SK-N-SH treated with all-trans-retinoic acid at 6 μM for 48 hours (cell line): ENCODE measurements around the gene FBXO45.
"Not testable (repeated sequence)": the region's sequence is repeated elsewhere in the genome, so short reads cannot be mapped to it uniquely, and the experiment has no call there.

Experiments
- ATAC-seq: fragments of 200-7000 bp; cut with Tn5 transposase; 3 replicates; pipeline ENCODE4 v1.9.1; 2020; ENCODE audit warnings: mild to moderate bottlenecking, moderate library complexity
- BACH2 ChIP-seq: fragments of 250-450 bp; sonication (Bioruptor Pico); IDR thresholded peaks from 2 replicates; pipeline ENCODE4 v1.9.0; 2021; ENCODE audit warnings: mild to moderate bottlenecking, borderline replicate concordance
- CREB5 ChIP-seq: fragments of 250-450 bp; sonication (Bioruptor Pico); IDR thresholded peaks from 2 replicates; pipeline ENCODE4 v1.5.1; 2020; ENCODE audit warnings: low read depth, mild to moderate bottlenecking, moderate library complexity
- CSDC2 ChIP-seq: fragments of 250-450 bp; sonication (Bioruptor Pico); IDR thresholded peaks from 2 replicates; pipeline ENCODE4 v1.5.0; 2020; ENCODE audit warnings: mild to moderate bottlenecking, moderate library complexity
- ESRRG ChIP-seq: fragments of 250-450 bp; sonication (Bioruptor Pico); IDR thresholded peaks from 2 replicates; pipeline ENCODE4 v1.6.1; 2021; ENCODE audit warnings: mild to moderate bottlenecking
- GLIS3 ChIP-seq: fragments of 250-450 bp; sonication (Bioruptor Pico); IDR thresholded peaks from 2 replicates; pipeline ENCODE4 v1.5.0; 2020; ENCODE audit warnings: mild to moderate bottlenecking, moderate library complexity
- ISL1 ChIP-seq: fragments of 250-450 bp; sonication (Bioruptor Pico); IDR thresholded peaks from 2 replicates; pipeline ENCODE4 v2.1.2; 2022; ENCODE audit warnings: mild to moderate bottlenecking, moderate library complexity
- OSR1 ChIP-seq: fragments of 250-450 bp; sonication (Bioruptor Pico); IDR thresholded peaks from 2 replicates; pipeline ENCODE4 v1.8.0; 2022; ENCODE audit warnings: moderate library complexity, mild to moderate bottlenecking, inconsistent platforms
- PATZ1 ChIP-seq: fragments of 250-450 bp; sonication (Bioruptor Pico); IDR thresholded peaks from 2 replicates; pipeline ENCODE4 v1.8.0; 2020; ENCODE audit warnings: mild to moderate bottlenecking, moderate library complexity, borderline replicate concordance
- POU6F1 ChIP-seq: fragments of 250-450 bp; sonication (Bioruptor Pico); IDR thresholded peaks from 2 replicates; pipeline ENCODE4 v1.8.0; 2021; ENCODE audit warnings: low read depth, mild to moderate bottlenecking, moderate library complexity, borderline replicate concordance
- PPARA ChIP-seq: fragments of 250-450 bp; sonication (Bioruptor Pico); IDR thresholded peaks from 2 replicates; pipeline ENCODE4 v1.5.0; 2020; ENCODE audit warnings: mild to moderate bottlenecking, borderline replicate concordance
- RARB ChIP-seq: fragments of 250-450 bp; sonication (Bioruptor Pico); IDR thresholded peaks from 2 replicates; pipeline ENCODE4 v1.8.0; 2021; ENCODE audit warnings: mild to moderate bottlenecking, moderate library complexity
- SNAI2 ChIP-seq: fragments of 250-450 bp; sonication (Bioruptor Pico); IDR thresholded peaks from 2 replicates; pipeline ENCODE4 v1.5.0; 2020; ENCODE audit warnings: mild to moderate bottlenecking, moderate library complexity
- TCF4 ChIP-seq: fragments of 250-450 bp; sonication (Bioruptor Pico); IDR thresholded peaks from 2 replicates; pipeline ENCODE4 v1.8.0; 2021; ENCODE audit warnings: mild to moderate bottlenecking, moderate library complexity, borderline replicate concordance
- TOX ChIP-seq: fragments of 250-450 bp; sonication (Bioruptor Pico); IDR thresholded peaks from 2 replicates; pipeline ENCODE4 v1.8.0; 2021; ENCODE audit warnings: mild to moderate bottlenecking, moderate library complexity, borderline replicate concordance
- TSHZ2 ChIP-seq: fragments of 250-450 bp; sonication (Bioruptor Pico); IDR thresholded peaks from 2 replicates; pipeline ENCODE4 v1.5.0; 2020; ENCODE audit warnings: mild to moderate bottlenecking, moderate library complexity
- ZC3H10 ChIP-seq: fragments of 250-450 bp; sonication (Bioruptor Pico); IDR thresholded peaks from 2 replicates; pipeline ENCODE4 v1.5.1; 2021; ENCODE audit warnings: mild to moderate bottlenecking, moderate library complexity
- ZFP3 ChIP-seq: fragments of 250-450 bp; sonication (Bioruptor Pico); IDR thresholded peaks from 2 replicates; pipeline ENCODE4 v1.5.0; 2020; ENCODE audit warnings: mild to moderate bottlenecking, moderate library complexity
- ZFP30 ChIP-seq: fragments of 450-650 bp; formaldehyde crosslinking; IDR thresholded peaks from 2 replicates; pipeline ENCODE4 v1.5.0; 2022; ENCODE audit warnings: mild to moderate bottlenecking, moderate library complexity
- ZNF70 ChIP-seq: fragments of 450-650 bp; formaldehyde crosslinking; IDR thresholded peaks from 2 replicates; pipeline ENCODE4 v1.5.0; 2020; ENCODE audit warnings: mild to moderate bottlenecking, moderate library complexity
- ZNF8 ChIP-seq: fragments of 450-650 bp; formaldehyde crosslinking; IDR thresholded peaks from 2 replicates; pipeline ENCODE4 v1.5.0; 2020; ENCODE audit warnings: mild to moderate bottlenecking, moderate library complexity
- TF ChIP-seq, protein P1 (sequence below): fragments of 250-450 bp; sonication (Bioruptor Pico); IDR thresholded peaks from 2 replicates; pipeline ENCODE4 v1.5.1; 2021; ENCODE audit warnings: mild to moderate bottlenecking, moderate library complexity

The FBXO45 gene

GRCh38 chr3:196619627-196620026 is 51.2 kb downstream of the FBXO45 start:
- ATAC-seq, result not testable (repeated sequence)

GRCh38 chr3:196620161-196620604 is 51.7 kb downstream of the FBXO45 start:
- ATAC-seq, result no peak
- TF ChIP-seq ZC3H10 (CRISPR knock-in tag), result no peak
- TF ChIP-seq ZFP30 (CRISPR knock-in tag), result no peak
- no peak for TF ChIP-seq ISL1 (CRISPR knock-in tag)
- no peak for TF ChIP-seq SNAI2 (CRISPR knock-in tag)
- TF ChIP-seq, protein P1, sequence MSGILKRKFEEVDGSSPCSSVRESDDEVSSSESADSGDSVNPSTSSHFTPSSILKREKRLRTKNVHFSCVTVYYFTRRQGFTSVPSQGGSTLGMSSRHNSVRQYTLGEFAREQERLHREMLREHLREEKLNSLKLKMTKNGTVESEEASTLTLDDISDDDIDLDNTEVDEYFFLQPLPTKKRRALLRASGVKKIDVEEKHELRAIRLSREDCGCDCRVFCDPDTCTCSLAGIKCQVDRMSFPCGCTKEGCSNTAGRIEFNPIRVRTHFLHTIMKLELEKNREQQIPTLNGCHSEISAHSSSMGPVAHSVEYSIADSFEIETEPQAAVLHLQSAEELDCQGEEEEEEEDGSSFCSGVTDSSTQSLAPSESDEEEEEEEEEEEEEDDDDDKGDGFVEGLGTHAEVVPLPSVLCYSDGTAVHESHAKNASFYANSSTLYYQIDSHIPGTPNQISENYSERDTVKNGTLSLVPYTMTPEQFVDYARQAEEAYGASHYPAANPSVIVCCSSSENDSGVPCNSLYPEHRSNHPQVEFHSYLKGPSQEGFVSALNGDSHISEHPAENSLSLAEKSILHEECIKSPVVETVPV (CRISPR knock-in tag), result no peak
- TF ChIP-seq ZNF70, result no peak
- no peak for TF ChIP-seq TSHZ2 (CRISPR knock-in tag)
- TF ChIP-seq BACH2 (CRISPR knock-in tag), result no peak
- TF ChIP-seq PPARA (CRISPR knock-in tag), result no peak
- no peak for TF ChIP-seq CREB5 (CRISPR knock-in tag)
- no peak for TF ChIP-seq PATZ1 (CRISPR knock-in tag)
- TF ChIP-seq ZFP3 (CRISPR knock-in tag), result no peak
- no peak for TF ChIP-seq ESRRG (CRISPR knock-in tag)
- no peak for TF ChIP-seq OSR1
- no peak for TF ChIP-seq TOX (CRISPR knock-in tag)

GRCh38 chr3:196620684-196621083 is 52.2 kb downstream of the FBXO45 start:
- no peak for TF ChIP-seq CSDC2 (CRISPR knock-in tag)
- no peak for TF ChIP-seq ESRRG (CRISPR knock-in tag)
- TF ChIP-seq, protein P1 (CRISPR knock-in tag), result no peak
- TF ChIP-seq OSR1, result no peak
- ATAC-seq, result no peak

- ATAC-seq, result no peak
- TF ChIP-seq ZFP30 (CRISPR knock-in tag) (no peak), CSDC2 (CRISPR knock-in tag) (no peak), PPARA (CRISPR knock-in tag) (no peak), ESRRG (CRISPR knock-in tag) (no peak), TCF4 (no peak), SNAI2 (CRISPR knock-in tag) (no peak), ZFP3 (CRISPR knock-in tag) (no peak), RARB (no peak), BACH2 (CRISPR knock-in tag) (no peak), ZC3H10 (CRISPR knock-in tag) (no peak), ZNF8 (CRISPR knock-in tag) (no peak), OSR1 (no peak), GLIS3 (CRISPR knock-in tag) (no peak), POU6F1 (CRISPR knock-in tag) (no peak)
- TF ChIP-seq, protein P1 (CRISPR knock-in tag), result no peak
Measured at GRCh38 chr3:196621611-196622010, 53.2 kb downstream of the FBXO45 start.
